NCI-H187 treated with DMSO at 0.1 percent for 48 hours (cell line): ENCODE measurements around the gene RAD23A.
A peak's percentile ranks its signal among the peaks of the same experiment; 100 is the strongest.
"Not testable (repeated sequence)": the region's sequence is repeated elsewhere in the genome, so short reads cannot be mapped to it uniquely, and the experiment has no call there.

Experiments used
- DNase-seq: peaks from one replicate; lab custom pipeline; 2025; lab: John Stamatoyannopoulos, UW

RAD23A gene

GRCh38 chr19:12945479-12946091, at the start of gene RAD23A:
TSS of gene RAD23A (plus strand) at chr19:12945862. CDS start at chr19:12945949, 87 bp downstream.
- DNase-seq, result peak; percentile 29

GRCh38 chr19:12896460-12896859, 49.2 kb upstream of the RAD23A start:
- no peak for DNase-seq

GRCh38 chr19:12899891-12900518, 45.7 kb upstream of the RAD23A start:
- DNase-seq, result no peak

- DNase-seq, result no peak
These were observed 38.5 kb upstream of the RAD23A start for GRCh38 chr19:12907166-12907565.

GRCh38 chr19:12912571-12912970, 33.1 kb upstream of the RAD23A start:
- peak; percentile 70 for DNase-seq

GRCh38 chr19:12913011-12913561, 32.6 kb upstream of the RAD23A start:
- peak; percentile 66 for DNase-seq

- no peak for DNase-seq
These were observed 31.6 kb upstream of the RAD23A start for GRCh38 chr19:12913851-12914690.

GRCh38 chr19:12915860-12916259, 29.8 kb upstream of the RAD23A start:
- DNase-seq, result not testable (repeated sequence)

GRCh38 chr19:12918253-12918652, 27.4 kb upstream of the RAD23A start:
- DNase-seq, result no peak

- DNase-seq, result no peak
These were observed 24.6 kb upstream of the RAD23A start for GRCh38 chr19:12921047-12921446.

GRCh38 chr19:12922959-12923358, 22.7 kb upstream of the RAD23A start:
- DNase-seq, result no peak

GRCh38 chr19:12924621-12925310, 20.9 kb upstream of the RAD23A start:
- DNase-seq, result no peak

GRCh38 chr19:12930002-12930645, 15.5 kb upstream of the RAD23A start:
- no peak for DNase-seq

GRCh38 chr19:12932392-12933286, 13.0 kb upstream of the RAD23A start:
- no peak for DNase-seq

GRCh38 chr19:12933287-12934072, 12.2 kb upstream of the RAD23A start, which contains the start of gene FARSA:
TSS of gene FARSA (minus strand) at chr19:12933711. CDS start at chr19:12933696, 15 bp downstream.
- DNase-seq, result no peak

GRCh38 chr19:12935071-12935470, 10.6 kb upstream of the RAD23A start:
- DNase-seq, result no peak

- DNase-seq, result no peak
These were observed 9.1 kb upstream of the RAD23A start for GRCh38 chr19:12936582-12936981.

GRCh38 chr19:12937093-12937926, 8.4 kb upstream of the RAD23A start:
- no peak for DNase-seq
